GM19395 (cell line): ENCODE results near the gene PCDHB5.
"Not testable (repeated sequence)": the region's sequence is repeated elsewhere in the genome, so short reads cannot be mapped to it uniquely, and the experiment has no call there.

ENCODE experiments used
- ATAC-seq: cut with Tn5 transposase; IDR thresholded peaks from one replicate; pipeline ENCODE4 v1.9.1; 2021; ENCODE audit warnings: mild to moderate bottlenecking, moderate library complexity; ENCODE audit not compliant: unreplicated experiment

Gene PCDHB5

GRCh38 chr5:141151632-141152031, 16.6 kb downstream of the PCDHB5 start:
- ATAC-seq: not testable (repeated sequence)

- not testable (repeated sequence) for ATAC-seq
These were observed 17.1 kb downstream of the PCDHB5 start for GRCh38 chr5:141152096-141152495.

- no peak for ATAC-seq
These were observed 20.8 kb downstream of the PCDHB5 start for GRCh38 chr5:141155540-141156374.

- ATAC-seq: not testable (repeated sequence)
These were observed 22.4 kb downstream of the PCDHB5 start for GRCh38 chr5:141157356-141157755.

- not testable (repeated sequence) for ATAC-seq
These were observed 22.9 kb downstream of the PCDHB5 start for GRCh38 chr5:141157901-141158300.

GRCh38 chr5:141172381-141173204, 37.6 kb downstream of the PCDHB5 start, which contains the start of gene PCDHB7:
Gene PCDHB7 (plus strand): TSS chr5:141172644. CDS start chr5:141172836, 192 bp downstream.
- no peak for ATAC-seq

- not testable (repeated sequence) for ATAC-seq
These were observed 39.5 kb downstream of the PCDHB5 start for GRCh38 chr5:141174291-141175104.

GRCh38 chr5:141175933-141176332, 40.9 kb downstream of the PCDHB5 start:
- ATAC-seq: no peak

- ATAC-seq: not testable (repeated sequence)
These were observed 42.7 kb downstream of the PCDHB5 start, which contains the start of gene PCDHB8 for GRCh38 chr5:141177577-141178191. Gene PCDHB8 (plus strand): TSS chr5:141177790. CDS start chr5:141178035, 245 bp downstream.

GRCh38 chr5:141179371-141179770, 44.4 kb downstream of the PCDHB5 start:
- ATAC-seq: not testable (repeated sequence)

- not testable (repeated sequence) for ATAC-seq
These were observed 44.9 kb downstream of the PCDHB5 start for GRCh38 chr5:141179876-141180275.

GRCh38 chr5:141180313-141180712, 45.3 kb downstream of the PCDHB5 start:
- no peak for ATAC-seq

GRCh38 chr5:141182248-141182647, 47.2 kb downstream of the PCDHB5 start, which contains the start of gene PCDHB16:
Gene PCDHB16 (plus strand): TSS chr5:141182387. CDS start chr5:141182560, 173 bp downstream.
- ATAC-seq: no peak

GRCh38 chr5:141184117-141184855, 49.3 kb downstream of the PCDHB5 start:
- not testable (repeated sequence) for ATAC-seq

- no peak for ATAC-seq
These were observed 52.0 kb downstream of the PCDHB5 start, which contains the start of gene PCDHB9 for GRCh38 chr5:141186897-141187512. Gene PCDHB9 (plus strand): TSS chr5:141187161. CDS start chr5:141187319, 158 bp downstream.
